Testis (tissue), 3 donors: ENCODE data around the gene XIRP2. TPM values are rescaled to one million over a fixed set of nuclear protein-coding genes. Genes with fewer than 3 reads are reported as not detected.

ENCODE experiments used
- DNase-seq: peaks from one replicate; pipeline ENCODE4 v3.0.0-alpha.2; 2019
- H3K27ac ChIP-seq, 2 donors: fragments of 200-600 bp; sonication (generic); one replicate each; pipeline ENCODE4 v1.5.1; 2019
- H3K27me3 ChIP-seq: fragments of 200-600 bp; sonication (generic); one replicate; pipeline ENCODE4 v1.5.1; 2019
- H3K36me3 ChIP-seq: fragments of 200-600 bp; sonication (generic); one replicate; pipeline ENCODE4 v1.5.1; 2017; ENCODE audit warnings: low read depth; ENCODE audit errors: missing control alignments
- H3K4me1 ChIP-seq: fragments of 200-600 bp; sonication (generic); one replicate; pipeline ENCODE4 v1.5.1; 2019
- H3K4me3 ChIP-seq, 2 donors: fragments of 200-600 bp; sonication (generic); one replicate each; pipeline ENCODE4 v1.5.1; 2017 to 2019
- H3K9me3 ChIP-seq: fragments of 200-600 bp; sonication (generic); one replicate; pipeline ENCODE4 v1.5.1; 2017
- POLR2A ChIP-seq: fragments of 450-650 bp; IDR thresholded peaks from one replicate; pipeline ENCODE4 v1.6.1; 2017; ENCODE audit warnings: antibody characterized with exemption, mild to moderate bottlenecking, moderate library complexity
- WGBS, 2 donors: methylation state at CpG; one replicate each; pipeline ENCODE4 v1.1.5; 2018; 5-methylcytosine and 5-hydroxymethylcytosine counted together
- intact Hi-C: fragments of 100-400 bp; cut with DNase I; formaldehyde crosslinking; loops from one replicate; pipeline ENCODE4 v1.15.1; 2023; ENCODE audit warnings: low total_unique reads
- polyA plus RNA-seq: library from polyadenylated mRNA; stranded (reverse); fragments of 350-450 nt; fragmentation: Illumina TruSeq; extraction: RNeasy Lipid Tissue Mini Kit (QIAGEN cat#74804); gene quantifications from one replicate; pipeline ENCODE4 v1.2.3, GENCODE V29; 2014; ENCODE audit warnings: low read depth, low replicate concordance; ENCODE audit not compliant: insufficient read depth
- total RNA-seq, 2 donors: library from RNA; depleted of rRNA; stranded (reverse); fragments of >200 nt; gene quantifications; one replicate each; pipeline ENCODE4 v1.2.3, GENCODE V29; 2016
- TF ChIP-seq, protein P1 (sequence below), 3 experiments: fragments of 450-650 bp in 2 of 3; fragments of 200-600 bp in 1 of 3; sonication (generic) in 1 of 3; IDR thresholded peaks; one replicate each; pipeline ENCODE4 v1.5.1; 2016 to 2019; ENCODE audit warnings: antibody characterized with exemption in 3 of 3, mild to moderate bottlenecking in 2 of 3, moderate library complexity in 1 of 3

Gene XIRP2
- total and polyA plus RNA-seq, 3 donors from 2014 or later: 1.1 to 5.9 (median 3.9) TPM

- intact Hi-C loops: no loop called here
- Histone ChIP-seq H3K4me1 (no peaks in the 10 kb centered on the region), H3K9me3 (no peaks in the 10 kb centered on the region), H3K27ac (no peak overlapping the region), H3K27me3 (no peaks in the 10 kb centered on the region), H3K4me3 (no peak overlapping the region), H3K36me3 (no peaks in the 10 kb centered on the region)
- DNase-seq: no peak
- TF ChIP-seq, protein P1, sequence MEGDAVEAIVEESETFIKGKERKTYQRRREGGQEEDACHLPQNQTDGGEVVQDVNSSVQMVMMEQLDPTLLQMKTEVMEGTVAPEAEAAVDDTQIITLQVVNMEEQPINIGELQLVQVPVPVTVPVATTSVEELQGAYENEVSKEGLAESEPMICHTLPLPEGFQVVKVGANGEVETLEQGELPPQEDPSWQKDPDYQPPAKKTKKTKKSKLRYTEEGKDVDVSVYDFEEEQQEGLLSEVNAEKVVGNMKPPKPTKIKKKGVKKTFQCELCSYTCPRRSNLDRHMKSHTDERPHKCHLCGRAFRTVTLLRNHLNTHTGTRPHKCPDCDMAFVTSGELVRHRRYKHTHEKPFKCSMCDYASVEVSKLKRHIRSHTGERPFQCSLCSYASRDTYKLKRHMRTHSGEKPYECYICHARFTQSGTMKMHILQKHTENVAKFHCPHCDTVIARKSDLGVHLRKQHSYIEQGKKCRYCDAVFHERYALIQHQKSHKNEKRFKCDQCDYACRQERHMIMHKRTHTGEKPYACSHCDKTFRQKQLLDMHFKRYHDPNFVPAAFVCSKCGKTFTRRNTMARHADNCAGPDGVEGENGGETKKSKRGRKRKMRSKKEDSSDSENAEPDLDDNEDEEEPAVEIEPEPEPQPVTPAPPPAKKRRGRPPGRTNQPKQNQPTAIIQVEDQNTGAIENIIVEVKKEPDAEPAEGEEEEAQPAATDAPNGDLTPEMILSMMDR (IDR thresholded peaks at IDR 0.05): no peak
- no peak for TF ChIP-seq POLR2A
- WGBS, 2 donors: 32 to 34% methylated on average over 3 of the region's 3 CpGs
Measured at GRCh38 chr2:167275046-167275445, 386.8 kb downstream of the XIRP2 start.

GRCh38 chr2:167279810-167280209 lies 391.5 kb downstream of the XIRP2 start:
- Histone ChIP-seq H3K36me3 (no peaks in the 10 kb centered on the region), H3K9me3 (no peaks in the 10 kb centered on the region), H3K27ac (peak overlapping the region in 1 of 2 donors; percentile 26), H3K4me3 (no peak overlapping the region), H3K27me3 (no peaks in the 10 kb centered on the region), H3K4me1 (no peaks in the 10 kb centered on the region)
- peak; percentile 83 for DNase-seq
- no peak for TF ChIP-seq POLR2A
- TF ChIP-seq, protein P1 (IDR thresholded peaks at IDR 0.05): no peak
- 35 to 45% methylated on average over 5 of the region's 5 CpGs for WGBS, 2 donors
- intact Hi-C loops: no loop called here

GRCh38 chr2:167287212-167287611 lies 398.9 kb downstream of the XIRP2 start:
- no peak overlapping the region for H3K4me3 ChIP-seq
- 86 to 87% methylated on average over 3 of the region's 3 CpGs for WGBS, 2 donors
- no peaks in the 10 kb centered on the region for H3K27me3 ChIP-seq
- H3K4me1 ChIP-seq: no peaks in the 10 kb centered on the region
- intact Hi-C loops: no loop called here
- no peaks in the 10 kb centered on the region for H3K36me3 ChIP-seq
- no peak for DNase-seq
- TF ChIP-seq, protein P1 (IDR thresholded peaks at IDR 0.05): no peak
- no peak for TF ChIP-seq POLR2A
- H3K9me3 ChIP-seq: no peaks in the 10 kb centered on the region
- H3K27ac ChIP-seq: no peak overlapping the region

DNA sequence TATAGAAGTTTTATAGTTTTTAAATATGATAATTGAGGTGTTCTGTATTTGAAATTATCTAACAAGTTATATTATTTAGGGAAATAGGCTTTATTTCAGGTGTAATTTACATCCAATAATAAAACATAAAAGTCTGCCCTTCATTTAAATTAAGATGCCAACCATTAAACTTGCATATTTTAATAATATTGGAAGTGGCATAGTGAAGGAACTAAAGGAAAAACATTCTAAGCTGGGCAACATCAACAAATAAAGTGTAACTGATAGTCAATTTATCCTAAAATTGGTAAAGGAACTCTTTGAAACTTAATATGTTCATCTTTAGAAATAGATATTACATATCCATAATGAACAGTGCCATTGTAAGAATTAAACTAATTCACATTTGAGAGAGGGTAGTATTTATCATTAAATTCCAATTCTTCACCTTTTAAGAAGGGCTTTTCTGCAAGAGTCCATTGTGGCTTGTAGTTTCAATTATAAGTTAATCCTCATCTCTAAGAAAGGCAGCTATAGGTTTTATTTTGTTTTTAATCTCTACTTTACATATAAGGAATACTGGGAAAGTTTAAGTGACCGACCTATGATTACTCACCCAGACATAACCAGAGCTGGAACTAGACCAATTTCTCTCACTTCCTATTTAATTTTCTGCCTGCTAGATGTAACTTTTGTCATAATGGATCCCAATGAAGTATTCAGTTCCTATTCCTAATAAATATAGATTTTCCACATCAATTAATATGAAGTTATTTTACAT lies 401.6 kb downstream of the XIRP2 start:
- no peak for DNase-seq
- intact Hi-C loops: no loop called here
- no peak overlapping the region for H3K4me3 ChIP-seq
- 80 to 86% methylated on average over 1 of the region's 1 CpG for WGBS, 2 donors
- H3K27ac ChIP-seq: no peak overlapping the region
- H3K4me1 ChIP-seq: no peaks in the 10 kb centered on the region
- no peak for TF ChIP-seq POLR2A
- TF ChIP-seq, protein P1 (IDR thresholded peaks at IDR 0.05): no peak
- H3K9me3 ChIP-seq: no peaks in the 10 kb centered on the region
- no peaks in the 10 kb centered on the region for H3K27me3 ChIP-seq
- H3K36me3 ChIP-seq: no peaks in the 10 kb centered on the region
